DMS53 (cell line): ENCODE data around the gene UGT1A7.
"Not testable (repeated sequence)": the region's sequence is repeated elsewhere in the genome, so short reads cannot be mapped to it uniquely, and the experiment has no call there.

Experiments
- DNase-seq: peaks from one replicate; lab custom pipeline; 2025; lab: John Stamatoyannopoulos, UW

UGT1A7 gene

DNA sequence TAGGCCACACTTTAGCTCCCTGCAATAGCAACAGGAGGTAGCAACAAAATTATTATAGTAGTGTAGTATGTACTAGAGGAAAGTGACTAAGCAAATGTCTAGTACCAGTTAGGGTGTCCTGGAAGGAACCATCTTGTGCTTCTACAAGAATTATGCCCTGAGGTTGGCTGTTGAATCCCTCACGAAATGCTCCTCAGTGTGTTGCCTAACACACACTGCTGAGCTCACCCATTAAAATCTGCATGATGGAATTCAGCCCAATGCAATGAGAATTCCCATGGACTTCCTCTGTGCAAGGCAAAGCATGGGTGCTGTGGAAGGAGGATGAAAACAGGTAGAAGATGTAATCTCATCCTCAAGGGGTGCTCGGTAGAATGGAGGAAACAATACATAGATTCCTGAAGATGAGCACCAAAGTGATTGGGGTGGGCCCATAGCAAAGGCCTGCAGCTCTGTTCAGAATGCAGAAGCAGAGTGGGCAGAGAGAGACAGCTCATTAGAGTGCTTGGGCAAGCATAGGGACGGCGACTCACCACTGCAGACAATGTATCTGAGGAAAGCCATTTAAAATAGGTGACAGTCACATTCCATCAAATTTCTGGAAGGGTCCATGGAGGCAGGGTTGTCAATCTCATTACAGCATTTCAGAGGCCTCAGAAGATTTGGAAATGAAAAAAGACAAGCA lies 1.2 kb upstream of the UGT1A7 start:
- DNase-seq = no peak

DNA sequence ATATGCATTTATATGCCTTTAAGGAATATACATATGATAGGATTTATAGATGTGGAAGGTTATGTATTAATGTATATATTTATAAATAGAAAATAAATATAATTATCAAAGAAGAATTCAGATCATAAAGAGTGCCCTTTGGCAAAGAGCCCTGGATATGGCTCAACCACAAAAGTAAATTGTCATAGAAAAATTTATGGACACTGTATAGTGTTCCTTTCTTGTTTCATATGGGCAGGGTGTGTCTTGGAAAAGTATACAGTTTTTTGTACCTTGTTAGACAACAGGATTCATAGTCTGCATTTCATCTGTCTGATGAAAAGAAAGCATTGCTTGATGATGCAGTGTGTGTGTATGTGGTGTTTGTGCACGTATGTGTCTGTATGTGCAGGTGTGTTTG lies 2.9 kb downstream of the UGT1A7 start:
- DNase-seq = no peak

DNA sequence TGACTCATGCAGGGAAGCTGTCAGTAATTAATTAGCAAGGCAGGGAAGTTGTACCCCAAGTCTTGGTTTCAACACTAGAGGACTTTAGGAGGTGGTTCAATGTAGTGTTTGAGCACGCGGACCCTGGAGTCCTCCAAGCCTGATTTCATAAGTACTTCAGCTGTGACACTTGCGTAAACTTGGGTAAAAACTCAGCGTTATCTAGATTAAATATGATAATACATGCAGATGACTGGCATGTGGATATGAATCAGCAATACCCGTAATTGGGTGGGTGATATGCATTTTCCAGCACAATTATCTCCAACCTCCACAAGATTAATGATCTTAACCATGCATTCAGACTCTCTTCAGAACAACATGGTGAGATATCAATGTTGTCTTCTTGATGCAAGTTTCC lies 5.2 kb downstream of the UGT1A7 start:
- DNase-seq = no peak

DNA sequence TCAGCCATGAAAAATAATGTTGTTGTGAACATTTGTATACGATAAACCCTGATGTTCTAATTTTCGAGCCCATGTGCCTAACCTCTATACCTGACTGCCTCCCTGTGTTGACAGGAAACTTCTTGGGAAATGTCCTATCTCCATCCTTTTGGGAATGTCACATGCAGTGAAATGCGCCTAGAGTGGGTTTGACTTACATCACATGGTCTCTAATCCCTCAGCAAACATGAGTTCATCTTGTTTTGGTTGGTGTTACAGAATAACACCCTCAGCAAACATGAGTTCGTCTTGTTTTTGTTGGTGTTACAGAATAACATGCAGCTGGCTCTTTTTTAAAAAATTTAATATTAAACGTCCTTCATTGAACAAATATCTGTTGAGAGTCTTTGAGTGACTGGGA lies 6.6 kb downstream of the UGT1A7 start:
- DNase-seq = peak; percentile 62

DNA sequence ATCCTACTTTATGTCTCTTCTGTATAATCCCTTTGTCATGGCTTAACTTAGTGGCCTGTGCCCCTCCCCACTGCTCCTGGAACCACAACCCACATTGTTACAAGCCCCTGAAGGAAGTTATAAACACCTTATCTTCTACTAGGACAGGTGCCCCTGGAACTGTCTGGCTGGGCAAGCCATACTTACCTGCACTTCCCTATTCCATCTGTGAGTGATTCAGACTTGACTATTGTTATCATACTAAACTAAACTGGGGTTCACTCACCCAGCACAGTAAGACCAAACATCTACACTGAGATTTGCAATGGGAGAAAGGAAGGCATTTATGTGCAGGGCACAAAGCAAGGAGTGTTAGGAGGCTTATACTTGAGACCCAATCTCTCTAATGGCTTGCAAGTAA lies 7.3 kb downstream of the UGT1A7 start:
- no peak for DNase-seq

DNA sequence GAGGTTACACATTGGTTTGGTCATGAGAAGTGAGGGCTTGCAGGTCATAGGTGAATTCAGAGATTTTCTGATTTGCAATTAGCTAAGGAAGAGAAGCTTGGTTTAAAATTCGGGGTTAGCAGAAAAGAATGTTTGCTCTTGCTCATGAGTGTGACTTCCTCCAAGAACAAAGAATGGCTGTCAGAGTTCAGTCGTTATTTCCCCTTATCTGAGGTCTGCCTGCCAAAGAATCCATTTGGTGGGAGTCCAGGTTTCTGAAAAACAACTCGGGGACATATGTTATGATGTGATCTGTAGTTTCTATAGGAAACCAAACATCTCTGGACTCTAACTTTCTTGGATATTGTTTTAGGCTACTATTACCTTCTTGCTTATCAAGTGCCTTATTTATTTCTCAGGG lies 7.8 kb downstream of the UGT1A7 start:
- DNase-seq = no peak

DNA sequence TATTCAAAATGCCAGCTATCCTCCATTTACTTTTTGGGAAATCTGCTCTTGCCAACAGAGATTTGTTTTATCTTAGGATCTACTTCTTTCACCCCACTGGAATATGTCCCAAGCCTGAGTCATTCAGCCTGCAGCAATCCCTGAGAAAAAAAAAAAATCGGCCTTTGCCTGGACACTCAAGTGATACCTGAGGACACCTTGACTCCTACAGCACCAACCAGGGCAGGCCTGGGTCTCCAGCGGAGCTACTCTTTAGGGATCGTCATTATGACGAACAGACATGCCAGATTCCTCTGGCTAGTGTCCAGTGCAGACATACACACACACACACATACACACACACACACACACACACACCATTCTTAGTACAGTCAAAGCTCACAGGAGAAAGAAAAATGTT lies 8.7 kb downstream of the UGT1A7 start:
- DNase-seq = no peak

DNA sequence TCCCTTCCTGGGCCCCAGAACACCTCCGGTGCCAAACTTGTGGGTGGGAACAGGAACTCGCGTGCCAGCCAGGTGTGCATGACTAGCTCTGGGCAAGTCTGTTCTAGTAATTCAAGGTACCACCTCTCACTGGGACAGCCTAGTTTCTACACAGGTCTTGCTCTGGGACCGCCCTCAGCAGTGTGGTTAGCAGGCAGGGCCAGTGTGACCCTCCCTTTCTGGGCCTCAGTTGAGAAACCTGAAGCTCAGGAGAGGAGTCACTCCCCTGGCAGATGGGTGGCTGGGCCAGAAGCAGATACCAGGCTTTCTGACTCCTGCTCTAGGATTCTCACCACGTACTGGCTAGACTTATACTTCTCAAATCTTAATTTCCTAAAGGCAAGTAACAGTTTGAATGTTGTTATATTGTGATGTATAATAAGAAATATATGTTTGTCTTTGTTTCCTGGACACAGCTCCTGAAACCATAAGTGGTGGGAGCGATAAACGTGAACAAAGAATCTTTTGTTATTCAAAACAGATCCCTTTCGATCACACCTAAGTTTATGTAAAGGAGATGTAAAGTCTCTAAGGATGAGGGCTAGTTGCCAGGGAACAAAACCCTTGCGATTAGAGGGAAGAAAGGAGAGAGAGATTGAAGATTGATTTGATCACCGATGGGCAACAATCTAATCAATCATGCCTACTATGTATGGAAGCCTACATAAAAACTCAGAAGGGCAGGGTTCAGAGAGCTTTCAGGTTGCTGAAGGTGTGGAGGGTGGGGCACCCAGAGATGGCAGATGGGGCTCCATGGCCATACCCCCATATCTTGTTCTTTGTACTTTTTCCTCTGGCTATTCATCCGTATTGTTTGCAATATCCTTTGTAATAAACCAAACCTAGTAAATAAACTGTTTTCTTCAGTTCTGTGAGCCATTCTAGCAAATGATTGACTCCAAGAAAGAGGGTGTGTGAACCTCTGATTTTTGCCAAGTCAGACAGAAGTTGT lies 10.0 kb downstream of the UGT1A7 start:
- no peak for DNase-seq

DNA sequence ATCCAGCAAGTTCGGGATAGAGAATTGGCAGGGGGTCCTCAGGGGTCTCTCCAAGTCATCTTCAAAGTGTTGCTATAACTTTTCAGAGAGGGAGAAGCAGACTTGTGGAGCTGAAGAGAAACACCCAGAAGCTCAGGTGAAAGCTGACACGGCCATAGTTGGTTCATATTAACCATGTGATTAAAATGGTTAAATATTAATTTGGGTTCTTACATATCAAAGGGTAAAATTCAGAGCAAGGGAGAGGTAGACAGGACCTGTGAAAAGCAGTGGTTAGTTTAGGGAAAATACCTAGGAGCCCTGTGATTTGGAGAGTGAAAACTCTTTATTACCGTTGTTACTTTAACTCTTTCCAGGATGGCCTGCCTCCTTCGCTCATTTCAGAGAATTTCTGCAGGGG lies 10.9 kb downstream of the UGT1A7 start, which contains the start of gene UGT1A6:
TSS of gene UGT1A6 (plus strand) at position 243 of the 400 bp plus-strand sequence. CDS start at position 358, 115 bp downstream.
- peak; percentile 4 for DNase-seq

DNA sequence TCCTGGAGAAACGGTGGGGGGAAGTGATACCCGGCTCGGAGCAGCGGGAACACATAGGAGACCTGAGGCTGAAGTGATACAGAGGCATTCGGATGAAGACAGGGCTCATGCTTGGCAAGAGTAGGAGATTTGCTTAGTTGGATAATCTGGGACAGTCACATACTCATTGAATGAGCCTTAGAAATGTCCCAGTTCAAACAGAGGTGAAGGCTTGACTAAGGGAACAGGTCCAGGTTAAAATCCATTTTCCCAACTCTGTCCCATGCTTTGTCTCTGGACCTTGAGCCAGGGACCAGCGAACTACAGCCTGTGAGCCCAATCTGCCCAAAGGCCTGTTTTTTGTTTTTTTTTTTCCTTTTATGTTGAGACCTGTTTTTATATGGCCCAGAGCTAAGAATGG lies 12.3 kb downstream of the UGT1A7 start:
- no peak for DNase-seq

DNA sequence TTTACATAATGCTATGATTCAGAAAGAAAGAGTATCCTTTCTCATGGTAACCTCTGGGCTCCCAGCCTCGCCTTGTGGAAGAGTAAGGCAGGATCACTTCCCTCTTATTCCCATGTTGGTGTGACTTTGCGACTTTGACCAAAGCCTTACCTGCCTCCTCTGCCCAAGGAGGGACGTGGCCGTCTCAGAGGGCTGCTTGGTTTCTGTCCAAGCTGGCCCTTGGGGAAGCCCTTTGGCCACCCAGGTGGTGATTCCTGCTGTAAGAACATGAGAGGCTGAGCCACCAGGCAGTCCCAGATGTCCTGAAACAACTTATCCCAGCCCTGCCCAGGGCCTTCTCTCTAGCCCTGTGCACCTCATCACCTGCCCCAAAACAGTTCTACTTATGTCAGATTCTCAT lies 17.0 kb downstream of the UGT1A7 start:
- DNase-seq = no peak

DNA sequence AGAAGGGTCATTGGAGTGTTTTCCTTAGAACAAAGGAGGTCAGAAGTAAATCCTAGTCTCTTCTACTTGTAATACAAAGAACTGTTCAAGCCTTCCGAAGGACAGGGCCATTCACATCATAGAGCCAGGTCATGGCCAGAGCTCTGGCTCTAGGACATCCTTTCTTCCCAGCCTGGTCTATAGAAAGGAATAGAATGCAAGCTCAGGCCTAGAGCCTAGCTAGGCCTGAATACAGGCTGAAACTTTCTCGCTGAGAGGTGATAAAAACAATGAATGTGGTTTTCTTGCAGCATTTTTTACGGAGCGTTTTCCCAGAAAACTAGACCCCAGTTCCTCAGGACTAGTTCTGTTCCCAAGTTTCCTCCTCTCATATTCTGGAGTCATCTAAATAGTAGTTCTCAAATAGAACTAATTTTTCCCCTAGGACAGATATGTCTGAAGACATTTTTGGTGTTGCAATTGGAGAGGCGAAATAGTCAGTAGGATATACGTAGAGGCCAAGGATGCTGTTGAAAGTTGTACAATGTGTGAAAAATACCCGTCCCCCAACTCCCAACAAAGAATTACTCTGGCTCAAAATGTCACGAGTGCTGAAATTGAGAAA lies 17.8 kb downstream of the UGT1A7 start:
- DNase-seq = no peak

DNA sequence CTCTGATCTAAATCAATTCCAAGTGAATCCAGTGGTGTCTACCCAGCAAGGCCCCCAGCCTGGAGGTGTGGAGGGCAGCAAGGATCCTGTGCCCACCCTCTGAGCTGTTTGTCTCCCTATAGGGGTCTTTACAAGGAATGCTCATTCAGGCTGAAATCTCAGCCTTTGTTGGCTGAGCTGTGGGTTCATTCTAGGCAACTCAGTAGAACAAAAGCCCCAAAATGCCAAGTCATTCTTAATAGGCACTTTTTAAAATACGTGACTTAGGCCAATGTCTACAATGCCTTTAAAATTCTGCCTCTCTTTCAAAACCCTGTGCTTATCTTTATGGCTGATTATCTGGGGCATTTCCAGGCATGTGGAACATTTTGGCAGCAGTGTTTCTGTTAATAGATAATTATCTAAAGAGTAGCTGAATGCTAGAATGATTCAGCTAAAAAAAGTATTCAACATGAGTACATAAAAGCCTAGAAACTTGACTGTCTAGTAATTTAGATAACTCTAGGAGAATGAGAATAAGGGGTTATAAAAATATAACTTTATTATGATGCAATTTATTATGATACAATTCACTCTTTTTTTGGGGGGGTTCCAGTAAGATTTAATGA lies 18.4 kb downstream of the UGT1A7 start:
- DNase-seq = no peak

DNA sequence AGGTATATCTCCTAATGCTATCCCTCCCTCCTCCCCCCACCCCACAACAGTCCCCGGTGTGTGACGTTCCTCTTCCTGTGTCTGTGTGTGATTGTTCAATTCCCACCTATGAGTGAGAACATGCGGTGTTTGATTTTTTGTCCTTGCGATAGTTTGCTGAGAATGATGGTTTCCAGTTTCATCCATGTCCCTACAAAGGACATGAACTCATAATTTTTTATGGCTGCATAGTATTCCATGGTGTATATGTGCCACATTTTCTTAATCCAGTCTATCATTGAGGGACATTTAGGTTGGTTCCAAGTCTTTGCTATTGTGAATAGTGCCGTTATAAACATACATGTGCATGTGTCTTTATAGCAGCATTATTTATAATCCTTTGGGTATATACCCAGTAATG lies 19.1 kb downstream of the UGT1A7 start:
- not testable (repeated sequence) for DNase-seq

DNA sequence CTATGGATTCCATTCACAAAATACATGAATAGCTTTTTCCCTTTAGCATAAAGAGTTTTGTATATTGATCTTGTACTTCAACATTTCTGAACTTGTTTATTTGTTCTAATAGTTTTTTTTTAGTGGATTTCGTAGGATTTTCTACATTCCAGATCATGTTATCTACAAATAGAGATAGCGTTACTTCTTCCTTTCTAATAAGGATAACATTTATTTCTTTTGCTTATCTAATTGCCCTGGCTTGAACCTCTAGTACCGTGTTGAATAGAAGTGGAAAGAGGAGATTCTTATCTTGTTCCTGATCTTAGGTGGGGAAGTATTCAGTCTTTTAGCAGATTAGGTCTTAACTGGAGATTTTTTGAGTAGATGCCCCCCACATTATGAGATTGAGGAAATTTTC lies 20.5 kb downstream of the UGT1A7 start:
- DNase-seq = no peak

DNA sequence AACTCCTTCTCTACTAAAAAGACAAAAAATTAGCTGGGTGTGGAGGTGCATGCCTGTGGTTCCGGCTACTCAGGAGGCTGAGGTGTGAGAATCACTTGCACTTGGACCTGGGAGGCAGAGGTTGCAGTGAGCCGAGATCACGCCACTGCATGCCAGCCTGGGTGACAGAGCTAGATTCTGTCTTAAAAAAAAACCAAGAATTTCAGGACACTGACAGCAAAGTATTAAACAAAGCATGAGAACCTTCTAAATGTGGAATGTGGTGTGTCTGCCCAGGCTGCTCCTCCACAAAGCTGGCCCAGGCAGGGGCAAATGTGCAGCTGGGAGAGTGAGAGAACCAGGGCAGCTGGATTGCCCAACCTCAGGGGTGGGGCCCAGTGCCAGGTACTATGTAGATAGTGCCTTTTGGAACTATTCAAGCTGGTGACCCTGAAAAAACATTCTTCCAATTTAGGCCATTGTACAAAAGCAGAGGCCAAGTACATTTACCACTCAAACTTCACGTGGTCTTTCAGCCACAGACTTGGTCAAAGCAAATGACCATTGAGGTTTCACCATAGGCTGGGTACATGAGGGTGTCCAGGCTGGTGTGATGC lies 24.3 kb downstream of the UGT1A7 start:
- no peak for DNase-seq

DNA sequence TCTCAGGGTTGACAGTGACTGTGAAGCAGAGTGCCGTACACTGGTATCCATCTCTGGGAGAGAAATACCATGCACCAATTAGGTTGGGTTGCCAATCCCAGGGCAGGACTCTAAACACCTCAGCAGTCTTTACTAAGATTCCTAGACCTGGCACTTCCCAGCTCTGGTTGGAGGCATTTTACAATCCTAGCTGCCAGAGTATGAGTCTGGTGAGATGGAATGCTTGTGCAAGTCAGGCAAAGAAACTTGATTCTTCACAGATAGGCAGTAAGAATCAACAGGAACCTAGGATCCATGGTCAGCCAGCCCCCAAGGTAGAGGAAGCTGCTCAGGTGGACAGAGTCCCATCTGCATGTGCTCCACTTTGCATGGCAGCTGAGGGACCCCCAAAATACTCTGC lies 25.0 kb downstream of the UGT1A7 start:
- DNase-seq = no peak

DNA sequence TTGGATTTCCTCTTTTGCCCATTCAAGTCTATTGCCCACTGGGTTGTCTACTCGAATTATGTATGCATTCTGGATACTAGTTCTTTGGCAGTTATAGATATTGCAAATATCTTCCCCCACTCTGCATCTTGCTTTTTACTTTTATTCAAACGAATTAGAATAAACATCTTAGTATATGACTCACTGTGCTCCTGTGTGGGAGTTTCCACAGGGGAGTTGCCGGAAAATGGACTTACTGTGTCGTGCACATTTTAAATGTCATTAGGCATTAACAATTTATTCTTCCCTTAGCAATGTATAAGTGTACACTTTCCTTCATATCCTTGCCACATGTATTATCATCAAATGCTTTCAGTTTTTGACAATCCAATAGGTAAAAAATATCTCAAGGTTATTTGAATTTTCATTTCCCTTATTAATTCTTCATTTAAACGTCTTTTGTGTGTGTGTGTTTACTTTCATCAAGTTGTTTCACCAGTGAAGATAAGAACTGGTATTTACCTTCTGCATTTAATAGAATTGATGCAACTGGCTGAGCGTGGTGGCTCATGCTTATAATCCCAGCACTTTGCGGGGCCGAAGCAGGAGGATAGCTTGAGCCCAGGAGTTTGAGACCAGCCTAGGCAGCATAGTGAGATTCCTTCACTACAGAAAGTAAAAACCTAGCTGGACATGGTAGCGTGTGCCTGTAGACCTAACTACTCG lies 26.4 kb downstream of the UGT1A7 start:
- no peak for DNase-seq

DNA sequence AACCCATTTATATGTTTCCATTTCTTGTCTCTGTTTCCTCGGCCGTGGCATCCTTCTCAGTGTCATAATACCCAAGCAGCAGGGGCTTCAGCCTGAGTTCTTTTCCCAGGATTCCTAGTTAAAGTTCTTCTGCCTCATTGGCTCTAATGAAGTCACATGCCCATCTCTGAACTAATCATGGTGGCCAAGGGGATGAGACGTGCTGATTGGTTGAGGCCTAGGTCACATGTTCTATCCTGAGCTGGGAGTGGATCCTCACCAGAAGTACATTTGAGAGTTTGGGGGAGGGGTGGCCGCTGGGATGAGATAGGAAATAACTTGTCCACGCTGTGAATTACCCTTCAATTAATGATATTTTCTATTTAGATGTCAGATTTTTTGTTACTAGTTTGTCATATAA lies 27.2 kb downstream of the UGT1A7 start:
- no peak for DNase-seq

DNA sequence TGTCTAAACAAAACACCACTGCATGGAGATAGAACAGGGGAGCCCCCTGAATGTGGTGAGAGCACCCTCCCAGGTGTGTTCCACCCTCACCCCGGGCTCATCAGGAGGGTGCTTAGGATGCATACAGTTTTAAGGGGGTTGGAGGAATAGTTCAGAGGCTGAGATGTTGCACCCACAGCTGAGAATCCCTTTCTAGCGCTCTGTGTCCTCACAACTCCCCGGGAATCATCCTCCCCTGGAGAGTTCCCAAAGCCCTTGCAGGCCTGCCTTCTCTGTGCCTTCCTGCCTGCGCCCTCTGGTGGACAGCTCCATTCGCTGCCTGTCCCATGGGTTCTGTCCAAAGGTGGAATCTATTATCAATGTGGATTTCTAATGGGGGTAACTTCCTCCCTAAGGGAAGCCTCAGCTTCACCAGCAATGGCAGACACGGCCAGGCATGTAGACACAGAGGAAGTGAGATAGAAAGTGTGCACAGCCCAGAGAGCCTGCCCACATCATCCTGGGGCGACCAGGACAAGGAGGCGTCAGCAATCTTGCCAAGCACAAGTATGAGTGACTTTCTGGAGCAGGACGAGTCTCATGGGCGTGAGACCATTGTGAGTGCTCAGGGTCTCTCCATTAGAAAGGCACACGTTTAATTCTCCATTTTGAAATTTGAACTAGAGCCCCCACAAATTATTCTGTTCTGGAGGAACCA lies 29.8 kb downstream of the UGT1A7 start:
- peak; percentile 83 for DNase-seq
